GM21529 (cell line): ENCODE measurements around the gene RRP36.

Experiments used
- ATAC-seq: cut with Tn5 transposase; IDR thresholded peaks from one replicate; pipeline ENCODE4 v1.9.1; 2021; ENCODE audit not compliant: unreplicated experiment

The RRP36 gene

GRCh38 chr6:43006251-43006650 lies 15.2 kb upstream of the RRP36 start:
- ATAC-seq, result no peak

DNA sequence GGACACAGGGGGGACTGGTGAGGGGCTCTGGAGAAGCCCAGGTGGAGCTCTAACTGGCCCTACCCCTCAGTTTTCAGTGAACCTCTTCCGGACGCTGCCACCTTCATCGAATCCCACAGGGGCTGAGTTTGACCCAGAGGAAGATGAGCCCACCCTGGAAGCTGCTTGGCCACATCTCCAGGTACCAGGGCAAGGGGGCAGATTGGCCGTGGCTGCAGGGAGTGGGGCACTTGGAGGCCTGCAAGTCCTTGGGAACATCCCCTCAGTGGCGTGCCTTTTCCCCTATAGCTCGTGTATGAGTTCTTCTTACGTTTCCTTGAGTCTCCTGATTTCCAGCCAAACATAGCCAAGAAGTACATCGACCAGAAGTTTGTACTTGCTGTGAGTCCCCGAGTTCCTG lies 14.3 kb upstream of the RRP36 start:
- no peak for ATAC-seq

DNA sequence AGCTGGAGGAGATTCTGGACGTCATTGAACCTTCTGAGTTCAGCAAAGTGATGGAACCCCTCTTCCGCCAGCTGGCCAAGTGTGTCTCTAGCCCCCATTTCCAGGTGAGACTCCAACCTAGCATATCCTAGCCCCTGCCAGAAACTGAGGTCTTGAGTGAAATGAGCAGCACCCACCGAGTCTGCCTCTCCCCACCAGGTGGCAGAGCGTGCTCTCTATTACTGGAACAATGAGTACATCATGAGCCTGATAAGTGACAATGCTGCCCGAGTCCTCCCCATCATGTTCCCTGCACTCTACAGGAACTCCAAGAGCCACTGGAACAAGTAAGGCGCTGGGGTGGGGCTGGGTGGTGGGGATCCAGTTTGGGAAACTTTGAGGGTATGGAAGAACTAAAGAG lies 12.3 kb upstream of the RRP36 start:
- no peak for ATAC-seq

DNA sequence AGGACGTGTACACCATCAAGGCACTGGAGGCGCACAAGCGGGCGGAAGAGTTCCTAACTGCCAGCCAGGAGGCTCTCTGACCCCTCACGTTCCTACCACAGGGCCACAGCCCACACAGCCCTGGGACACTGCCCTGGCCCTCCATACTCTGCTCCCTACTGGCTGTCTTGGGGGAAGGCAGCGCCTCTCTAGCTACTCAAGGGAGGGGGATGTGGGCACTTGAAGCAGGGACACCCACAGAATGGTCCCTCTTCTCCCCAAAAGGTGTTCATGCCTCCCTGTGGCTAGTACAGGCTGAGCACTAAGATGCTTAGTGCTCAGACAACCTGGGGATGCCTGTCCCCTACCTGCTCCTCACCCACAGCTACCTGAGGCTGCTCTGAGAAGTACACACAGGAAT lies 10.2 kb upstream of the RRP36 start:
- ATAC-seq, result no peak

- ATAC-seq, result no peak
These were observed 9.1 kb upstream of the RRP36 start for GRCh38 chr6:43012364-43012763.

- peak; percentile 2 for ATAC-seq
These were observed 8.2 kb upstream of the RRP36 start for GRCh38 chr6:43013097-43013842.

- peak; percentile 91 for ATAC-seq
These were observed 7.5 kb upstream of the RRP36 start, which contains the start of the genes KLHDC3 and MEA1 for GRCh38 chr6:43013843-43014433. Gene KLHDC3 (plus strand): TSS chr6:43014249. CDS start chr6:43017193, 2,944 bp downstream. Gene MEA1 (minus strand): TSS chr6:43013946. CDS start chr6:43013813, 133 bp downstream.

DNA sequence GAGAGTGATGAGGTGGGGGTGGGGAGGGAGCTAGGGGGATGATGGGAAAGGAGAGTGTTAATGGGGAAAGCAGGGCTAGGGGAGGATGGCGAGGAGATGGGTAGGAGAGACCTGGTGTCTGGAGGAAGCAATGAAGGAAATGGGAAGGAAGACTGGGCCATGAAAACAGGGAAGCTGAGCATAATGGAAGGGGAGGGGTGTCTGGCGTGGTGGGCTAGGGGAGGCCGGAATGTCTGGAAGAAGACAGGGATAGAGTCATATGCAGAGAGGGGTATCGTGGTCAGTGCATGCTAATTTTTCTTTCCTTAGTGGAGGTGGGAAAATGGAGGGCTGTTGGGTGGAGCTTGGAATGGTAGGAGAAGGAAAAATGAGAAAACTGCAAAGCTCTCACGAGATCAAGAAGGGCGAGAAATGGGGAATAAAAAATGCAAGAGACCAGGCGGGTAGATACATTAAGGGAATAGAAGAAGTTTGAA lies 7.0 kb upstream of the RRP36 start:
- no peak for ATAC-seq

DNA sequence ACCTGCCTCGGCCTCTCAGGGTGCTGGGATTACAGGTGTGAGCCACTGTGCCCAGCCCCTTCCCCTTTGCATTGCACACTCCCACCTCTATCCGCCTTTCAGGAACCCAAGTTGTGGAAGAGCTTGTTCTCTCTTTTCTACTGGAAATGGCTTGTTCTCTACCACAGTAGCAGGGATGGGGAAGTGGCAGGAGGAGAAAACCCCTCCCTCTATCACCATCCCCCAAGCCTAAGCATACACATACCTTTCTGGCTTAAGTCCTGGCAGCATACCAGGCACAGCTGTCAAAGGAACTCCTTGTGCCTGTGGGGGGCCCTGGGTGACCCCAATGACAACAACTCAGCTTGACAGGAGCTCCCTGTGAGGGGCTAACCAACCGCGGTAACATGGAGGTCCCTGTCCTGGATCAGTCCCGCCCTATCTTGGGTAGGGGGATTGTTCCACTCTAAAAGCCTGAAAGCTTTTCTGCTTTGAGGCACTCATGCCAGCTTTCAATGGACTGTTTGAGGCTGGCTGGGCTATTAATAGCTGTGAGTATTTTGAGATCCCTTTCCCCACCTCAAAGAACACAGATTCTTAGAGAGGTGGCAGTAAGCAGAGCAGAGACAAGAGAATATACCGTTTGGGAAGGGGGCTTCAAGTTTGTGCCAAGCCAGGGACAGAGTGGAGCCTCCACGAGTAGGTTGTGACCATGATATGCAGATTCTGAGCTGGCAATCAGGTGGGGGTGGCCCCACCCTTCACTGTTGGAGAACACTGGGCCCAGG lies 5.1 kb upstream of the RRP36 start:
- ATAC-seq, result no peak

- ATAC-seq, result no peak
These were observed 4.5 kb upstream of the RRP36 start for GRCh38 chr6:43016943-43017334.

DNA sequence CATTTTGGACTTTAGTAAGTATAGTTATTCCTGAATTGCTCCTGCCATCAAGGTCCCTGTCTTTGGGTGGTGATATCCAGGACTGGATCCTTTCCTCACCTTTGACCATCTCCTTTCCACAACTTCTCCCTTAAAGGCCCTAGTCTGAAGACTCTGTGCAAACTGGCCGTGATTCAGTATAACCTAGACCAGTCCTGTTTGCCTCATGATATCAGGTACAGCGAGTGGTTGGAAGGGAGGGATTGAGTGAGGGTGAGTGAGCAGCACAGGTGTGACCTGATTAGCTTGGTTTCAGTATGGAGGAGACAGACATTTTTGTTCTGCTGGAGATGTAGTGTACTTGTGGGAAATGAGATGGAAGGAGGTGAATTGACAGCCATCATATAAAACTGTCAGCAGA lies 2.3 kb upstream of the RRP36 start:
- ATAC-seq, result no peak

GRCh38 chr6:43020052-43020705 lies 1.2 kb upstream of the RRP36 start:
- ATAC-seq, result no peak

DNA sequence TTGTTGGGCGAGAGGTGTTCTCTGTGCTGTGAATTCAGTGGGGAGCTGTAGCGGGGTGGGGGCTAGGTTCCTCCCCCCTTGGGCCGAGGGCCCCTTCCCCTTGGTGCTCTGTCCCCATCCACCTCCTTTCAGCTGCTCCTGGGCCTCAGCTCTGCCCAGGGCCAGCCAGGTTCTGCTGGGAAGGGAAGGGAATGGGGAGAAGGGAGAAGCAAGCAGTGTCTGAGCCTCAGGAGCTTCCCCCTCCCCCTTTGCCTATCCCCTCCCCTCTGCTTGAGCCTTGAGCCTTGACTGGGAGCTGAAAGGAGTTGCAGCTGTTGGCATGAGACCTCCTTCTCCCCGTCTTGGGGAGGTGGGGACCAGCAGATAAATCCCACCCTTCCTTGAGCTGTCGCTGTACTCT lies 576 bp upstream of the RRP36 start:
- no peak for ATAC-seq

GRCh38 chr6:43024436-43024835 lies 3.0 kb downstream of the RRP36 start:
- ATAC-seq, result no peak

GRCh38 chr6:43026365-43026764 lies 4.9 kb downstream of the RRP36 start:
- ATAC-seq, result no peak

DNA sequence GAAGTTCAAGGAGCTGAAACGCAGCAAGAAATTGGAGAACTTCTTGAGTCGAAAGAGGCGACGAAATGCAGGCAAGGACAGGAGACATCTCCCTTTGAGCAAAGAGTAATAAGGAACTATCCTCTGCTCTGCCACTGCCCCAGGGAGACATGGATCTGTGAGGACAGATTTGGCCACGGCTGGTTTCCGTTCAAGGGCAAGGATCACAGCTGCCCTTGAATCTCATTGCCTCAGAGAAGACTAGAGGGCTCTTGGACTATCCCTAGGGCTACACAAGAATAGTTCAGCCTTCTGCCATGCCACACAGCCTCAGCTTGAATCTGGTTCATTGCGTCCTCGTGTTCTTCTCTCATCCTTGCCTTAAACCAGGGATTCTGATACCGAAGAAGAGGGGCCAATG lies 7.7 kb downstream of the RRP36 start:
- no peak for ATAC-seq

- no peak for ATAC-seq
These were observed 10.9 kb downstream of the RRP36 start for GRCh38 chr6:43032326-43032725.

GRCh38 chr6:43033496-43034189 lies 12.2 kb downstream of the RRP36 start:
- no peak for ATAC-seq

GRCh38 chr6:43034190-43034525 lies 12.7 kb downstream of the RRP36 start:
- no peak for ATAC-seq

DNA sequence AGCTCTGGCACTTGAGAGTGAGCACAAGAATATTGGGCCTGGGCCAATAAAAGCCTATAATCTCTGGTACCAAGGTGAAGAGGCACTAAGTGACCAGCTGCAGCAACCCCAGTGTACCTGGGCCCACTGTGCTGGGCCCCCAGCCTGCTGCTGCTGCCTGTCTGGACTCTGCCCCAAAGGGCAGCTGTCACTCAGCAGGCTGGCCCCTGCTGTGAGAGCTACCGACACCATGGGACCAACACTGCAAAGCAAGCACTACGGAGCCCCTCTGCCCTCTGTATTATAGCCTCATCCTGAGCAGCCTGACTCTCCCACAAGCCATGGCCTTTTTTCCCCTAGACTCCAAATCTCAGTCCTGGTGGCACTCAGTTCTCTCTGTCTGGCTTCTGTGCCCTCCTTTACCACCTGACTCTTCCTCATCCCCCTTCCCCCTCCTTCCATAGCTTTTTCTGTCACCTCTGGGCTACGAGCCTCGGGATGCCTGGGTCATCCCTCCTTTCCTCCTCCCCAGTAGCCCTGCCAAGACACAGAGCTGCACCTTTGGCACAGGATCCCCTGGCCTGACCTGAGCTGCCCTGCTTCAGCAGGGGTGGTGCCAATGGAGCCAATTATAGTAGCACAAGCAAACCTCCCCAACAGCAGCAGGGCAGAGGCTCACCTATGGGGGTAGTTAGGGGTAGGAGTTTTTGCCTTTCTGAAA lies 14.2 kb downstream of the RRP36 start:
- no peak for ATAC-seq
